Dedifferentiated amniotic fluid mesenchymal stem cell (primary cell): Measurements from ENCODE around the gene FMNL2.

ENCODE experiments used
- DNase-seq: peaks from one replicate; pipeline ENCODE4 v3.0.0-alpha.2; 2016; ENCODE audit errors: extremely low spot score

Gene FMNL2

DNA sequence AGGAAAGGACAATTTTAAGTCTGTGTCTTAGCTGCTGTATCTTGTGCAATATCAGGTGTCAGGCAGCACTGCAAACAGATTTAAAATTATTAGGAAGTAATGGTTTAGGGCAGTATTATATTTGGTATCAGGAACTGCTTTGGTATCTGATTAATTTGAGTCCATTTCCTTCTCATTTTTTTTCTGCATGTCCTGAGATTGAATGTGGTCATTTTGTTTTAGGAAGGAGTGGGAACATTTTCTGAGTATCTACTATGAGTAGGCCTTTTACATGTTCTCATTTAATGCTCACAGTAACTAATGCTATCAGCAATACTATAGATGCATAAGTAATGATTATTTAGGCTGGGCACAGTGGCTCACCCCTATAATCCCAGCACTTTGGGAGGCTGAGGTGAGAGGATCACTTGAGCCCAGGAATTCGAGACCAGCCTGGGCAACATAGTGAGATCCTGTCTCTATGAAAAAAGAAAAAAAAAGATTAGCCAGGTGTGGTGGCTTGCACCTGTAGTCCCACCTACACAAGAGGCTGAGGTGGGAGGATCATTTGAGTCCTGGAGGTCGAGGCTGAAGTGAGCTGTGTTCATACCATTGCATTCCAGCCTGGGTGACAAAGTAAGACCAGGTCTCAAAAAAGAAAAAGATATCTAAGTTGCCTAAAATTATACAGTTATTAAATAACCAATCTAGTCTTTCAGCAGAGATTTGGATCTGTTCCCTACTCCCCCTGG lies 4.7 kb downstream of the FMNL2 start:
- no peak for DNase-seq

DNA sequence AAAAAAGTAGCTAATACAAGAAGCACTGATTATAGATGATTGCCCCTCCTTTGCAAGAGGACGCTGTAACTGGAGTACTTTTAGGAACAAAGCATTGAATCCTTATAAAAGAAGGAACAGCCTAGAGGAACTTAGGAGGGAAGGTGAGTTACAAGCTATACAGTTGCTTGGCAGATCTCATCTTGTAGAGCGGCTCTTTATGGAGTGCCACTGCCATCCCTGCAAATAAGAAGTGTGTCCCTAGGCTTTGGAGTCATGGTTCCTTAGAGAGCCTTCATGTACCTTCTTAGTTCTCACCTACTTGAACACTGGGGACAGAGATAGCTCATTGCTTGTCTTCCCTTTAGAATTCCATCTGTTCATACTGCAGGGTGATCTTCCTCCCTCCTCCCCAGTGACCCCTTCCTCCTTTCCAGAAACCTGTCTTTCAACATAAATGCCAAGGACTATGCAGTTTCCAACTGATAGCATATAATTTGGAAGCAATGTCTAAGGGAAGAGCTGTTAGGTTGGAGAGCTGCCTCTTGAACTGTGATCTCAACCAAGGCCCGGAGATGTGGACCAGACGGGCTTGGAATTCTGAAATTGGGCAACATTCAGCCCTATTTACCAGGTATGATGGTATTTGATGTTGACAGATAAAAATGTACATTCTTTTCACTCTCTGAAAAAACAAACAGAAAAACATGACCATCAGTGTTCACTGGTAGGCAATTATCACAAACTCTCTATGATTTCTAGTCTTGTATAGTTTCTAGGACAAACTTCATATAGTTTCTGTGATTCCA lies 7.5 kb downstream of the FMNL2 start:
- DNase-seq = no peak

DNA sequence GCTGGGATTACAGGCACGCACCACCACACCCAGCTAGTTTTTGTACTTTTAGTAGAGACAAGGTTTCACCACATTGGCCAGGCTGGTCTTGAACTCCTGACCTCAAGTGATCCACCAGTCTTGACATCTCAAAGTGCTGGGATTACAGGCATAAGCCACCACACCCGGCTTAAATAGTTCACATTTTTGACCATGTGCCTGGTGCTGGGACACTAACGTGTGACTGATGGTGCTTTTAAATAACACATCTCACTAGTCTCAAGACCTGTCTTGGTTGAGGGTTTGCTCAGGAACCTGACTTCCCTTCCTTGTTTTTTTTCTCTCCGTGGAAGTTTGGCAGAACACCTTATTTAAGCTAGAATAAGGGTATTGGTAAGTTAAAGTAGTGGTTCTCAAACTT lies 8.5 kb downstream of the FMNL2 start:
- no peak for DNase-seq

DNA sequence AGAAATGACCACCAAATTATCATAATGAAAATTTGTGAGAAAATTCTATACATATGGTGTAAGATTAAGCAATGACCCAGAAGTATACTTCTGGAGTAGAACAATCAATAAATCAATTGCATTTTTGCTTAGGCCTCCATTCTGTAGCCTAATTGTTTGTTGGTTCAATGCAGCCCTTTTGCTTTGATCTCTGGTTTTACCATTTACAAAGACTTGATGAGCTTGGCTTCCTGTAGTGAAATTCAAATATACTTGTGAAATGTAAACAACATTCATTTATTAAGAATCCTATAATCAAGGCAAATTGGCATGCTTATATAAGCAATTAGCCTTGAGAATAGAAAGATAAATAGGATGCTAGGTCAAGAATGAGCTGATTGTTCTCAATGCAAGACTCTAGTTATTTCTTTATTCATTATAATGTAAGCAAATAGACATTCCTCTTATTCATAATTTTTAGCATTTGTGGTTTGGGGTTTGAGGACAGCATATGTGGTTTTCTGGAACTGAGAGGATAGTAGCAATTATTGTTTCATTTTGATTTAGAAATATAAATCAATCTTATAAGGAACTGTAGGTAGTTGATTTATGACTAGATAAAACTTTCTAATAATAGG lies 9.7 kb downstream of the FMNL2 start:
- no peak for DNase-seq

DNA sequence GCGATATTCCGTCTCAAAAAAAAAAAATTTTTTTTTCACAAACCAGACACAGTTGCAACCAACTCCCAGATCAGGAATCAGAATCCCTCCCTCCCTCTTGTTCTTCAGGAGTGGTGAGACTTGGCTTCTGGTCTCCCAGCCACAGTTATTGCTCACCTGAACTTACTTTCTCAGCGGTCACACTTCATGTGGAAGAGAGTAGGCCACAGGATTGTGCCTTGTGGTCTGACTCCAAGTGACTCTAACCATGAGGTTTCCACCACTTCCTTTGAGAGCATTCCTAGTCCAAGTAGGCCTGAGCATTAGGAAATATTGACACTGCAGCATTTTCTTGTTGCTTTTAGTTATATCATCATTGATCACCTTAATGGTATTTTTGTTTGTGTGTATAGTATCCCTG lies 12.1 kb downstream of the FMNL2 start:
- no peak for DNase-seq

DNA sequence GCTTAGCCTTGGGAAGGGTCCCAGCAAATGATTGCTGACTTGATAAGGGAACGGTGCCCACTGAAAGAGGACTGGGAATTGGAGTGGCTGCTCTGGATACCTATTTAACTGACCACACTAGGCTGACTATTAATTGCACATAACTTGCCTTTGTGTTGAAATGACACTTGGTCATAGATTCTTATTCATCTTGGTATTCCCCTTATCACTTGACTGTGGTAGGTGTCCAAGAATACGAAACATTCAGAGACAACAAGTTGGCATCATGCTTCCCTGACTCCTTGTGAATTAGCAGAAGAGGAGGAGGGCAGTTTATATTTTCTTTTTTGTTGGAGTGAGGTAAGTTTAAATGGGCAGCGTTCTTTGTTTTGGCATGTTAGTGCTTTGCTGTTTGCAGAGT lies 13.4 kb downstream of the FMNL2 start:
- no peak for DNase-seq

DNA sequence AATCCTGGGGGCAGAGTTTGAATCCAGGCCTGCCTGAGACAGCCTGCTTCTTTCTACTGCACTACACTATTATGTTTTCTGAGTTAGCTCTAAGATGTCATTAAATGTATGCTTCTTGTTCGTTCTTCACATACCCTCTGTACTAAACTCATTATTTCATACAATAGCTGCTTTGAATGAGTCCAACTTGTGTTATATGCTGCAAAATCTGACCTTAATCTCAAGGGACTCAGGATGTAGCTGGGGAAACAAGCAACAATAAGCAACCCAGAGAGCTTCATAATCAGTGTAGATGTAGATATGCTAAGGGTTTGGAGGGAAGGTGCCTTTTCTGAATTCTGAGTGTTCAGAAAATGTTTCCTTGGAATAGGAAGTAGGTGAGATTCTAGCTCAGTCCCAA lies 14.4 kb downstream of the FMNL2 start:
- no peak for DNase-seq

DNA sequence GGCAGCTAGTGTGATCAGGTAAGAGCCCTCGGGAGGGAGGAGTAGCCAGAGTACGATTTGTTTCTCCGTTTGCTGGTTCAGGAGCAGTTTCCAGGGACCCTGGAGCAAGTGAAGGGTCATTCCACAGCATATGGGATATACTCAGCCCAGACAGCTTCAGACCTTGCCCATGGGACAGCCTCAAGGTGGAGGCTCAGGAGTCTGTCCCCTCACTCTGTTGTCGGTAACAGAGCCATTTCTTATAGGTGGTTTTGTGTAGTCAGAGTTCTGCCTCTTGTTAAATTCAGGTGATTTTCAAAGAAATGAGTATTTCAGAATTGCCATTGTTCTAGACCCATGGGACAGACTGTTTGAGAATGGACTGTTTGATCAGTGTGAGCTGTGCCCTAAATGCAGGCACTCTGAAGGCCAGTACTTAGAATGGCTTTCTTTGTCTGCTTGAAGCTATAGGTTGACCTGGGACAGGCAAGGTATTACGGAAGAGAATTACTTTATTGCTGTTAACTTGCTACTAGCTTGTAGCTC lies 15.2 kb downstream of the FMNL2 start:
- DNase-seq = no peak

DNA sequence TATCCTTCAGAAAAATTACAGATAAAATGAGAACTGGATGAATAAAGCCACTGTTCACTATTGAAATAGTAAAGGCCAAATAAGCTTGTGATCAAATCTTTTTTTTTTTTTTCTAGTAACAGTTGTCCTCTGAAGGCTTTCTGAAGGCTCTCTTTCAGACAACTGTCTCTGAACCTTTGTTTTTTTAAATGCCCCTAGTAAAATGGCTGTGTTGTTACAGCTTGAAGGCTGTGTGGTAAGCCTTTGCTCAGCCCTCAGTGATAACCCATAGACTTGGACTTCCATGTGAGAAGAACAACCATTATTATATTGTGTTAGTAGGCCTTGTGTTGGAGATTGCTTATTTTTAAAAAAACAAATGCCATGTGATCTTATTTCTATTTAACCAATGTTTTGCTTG lies 17.6 kb downstream of the FMNL2 start:
- no peak for DNase-seq

DNA sequence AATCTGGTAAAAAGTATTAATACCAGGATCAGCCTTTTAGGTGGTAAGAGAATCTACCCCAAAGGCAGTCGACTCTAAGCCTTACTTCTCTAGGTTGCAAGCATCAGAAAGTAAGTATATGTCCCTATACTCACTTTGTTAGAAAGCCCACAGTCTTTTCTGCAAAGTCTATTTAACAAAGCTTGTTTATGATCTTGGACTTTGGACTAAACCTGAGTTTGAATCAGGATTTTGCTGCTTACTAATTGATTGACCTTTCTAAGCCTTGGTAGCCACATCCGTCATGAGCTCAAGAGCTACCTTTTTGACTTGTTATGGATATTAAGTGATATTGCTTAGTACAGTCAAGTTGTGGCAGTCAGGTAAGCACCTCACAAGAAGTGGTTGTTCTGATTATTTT lies 18.4 kb downstream of the FMNL2 start:
- DNase-seq = no peak

DNA sequence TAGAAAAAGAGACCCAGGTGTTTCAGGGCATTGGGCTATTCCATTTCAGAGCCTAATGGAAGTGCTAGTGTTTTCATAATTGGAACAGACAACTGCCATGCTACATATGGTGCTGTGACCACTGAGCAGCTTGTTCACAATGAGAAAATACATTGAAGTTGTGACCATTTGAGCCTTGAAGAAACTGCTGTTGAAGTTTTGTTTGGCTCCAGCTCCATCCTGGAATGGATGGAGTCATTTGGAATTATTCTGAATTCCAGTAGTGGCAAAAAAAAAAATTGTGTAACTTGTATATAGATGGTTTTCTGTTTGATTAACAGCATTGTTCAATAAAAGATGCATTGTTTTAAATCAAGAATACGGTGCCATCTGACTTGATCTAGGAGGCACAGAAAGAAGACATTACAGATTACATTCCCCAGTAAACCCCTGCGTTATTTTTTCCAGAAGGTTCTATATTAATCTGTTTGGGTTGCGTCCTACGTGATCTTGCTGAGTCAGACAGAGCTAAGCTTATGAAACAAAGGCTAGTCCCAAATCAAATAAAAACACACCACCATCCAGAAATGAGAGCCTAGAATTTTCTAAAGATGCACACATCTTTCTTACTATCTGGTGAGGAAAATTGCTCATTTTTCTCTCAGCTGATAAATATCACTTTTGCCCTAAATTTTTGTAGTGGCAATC lies 19.2 kb downstream of the FMNL2 start:
- DNase-seq = no peak

DNA sequence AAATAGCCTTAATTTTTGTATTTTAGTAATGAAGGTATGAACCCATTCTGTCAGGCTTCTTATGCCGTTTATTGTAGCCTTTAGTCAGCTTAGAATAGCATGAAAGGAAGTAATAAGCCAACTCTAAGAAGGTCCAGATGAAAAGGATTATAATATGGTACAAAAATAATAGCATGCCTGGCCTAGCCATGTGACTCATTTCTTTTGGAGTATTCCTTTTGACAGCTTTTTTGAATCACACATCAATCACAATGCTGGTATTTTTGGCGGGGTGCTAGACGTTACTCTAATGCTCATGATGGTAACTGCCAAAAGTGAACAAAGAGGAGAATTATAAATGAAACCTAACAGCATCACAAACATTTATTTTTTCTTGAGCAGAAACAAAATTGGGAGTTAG lies 19.9 kb downstream of the FMNL2 start:
- no peak for DNase-seq

DNA sequence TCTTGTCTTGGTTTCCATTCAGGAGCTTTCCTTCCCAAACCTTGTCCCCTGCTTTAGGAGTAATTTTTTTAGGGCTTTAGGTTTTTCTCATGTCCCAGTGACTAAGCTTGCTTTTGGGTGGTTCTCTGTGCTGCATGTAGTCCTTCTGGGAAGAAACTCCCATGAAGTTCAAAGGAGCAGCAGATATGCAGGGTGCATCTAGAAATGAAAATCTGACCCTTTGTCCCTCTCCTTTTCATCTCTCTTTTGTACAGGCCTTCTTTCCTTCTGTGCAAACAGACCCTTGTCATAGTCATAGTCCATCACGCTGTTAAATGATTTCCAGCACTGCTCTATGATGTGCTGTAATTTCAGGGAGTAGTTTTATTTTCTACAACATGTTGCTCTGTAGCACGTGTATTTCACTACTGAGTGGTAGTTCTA lies 20.4 kb downstream of the FMNL2 start:
- no peak for DNase-seq

DNA sequence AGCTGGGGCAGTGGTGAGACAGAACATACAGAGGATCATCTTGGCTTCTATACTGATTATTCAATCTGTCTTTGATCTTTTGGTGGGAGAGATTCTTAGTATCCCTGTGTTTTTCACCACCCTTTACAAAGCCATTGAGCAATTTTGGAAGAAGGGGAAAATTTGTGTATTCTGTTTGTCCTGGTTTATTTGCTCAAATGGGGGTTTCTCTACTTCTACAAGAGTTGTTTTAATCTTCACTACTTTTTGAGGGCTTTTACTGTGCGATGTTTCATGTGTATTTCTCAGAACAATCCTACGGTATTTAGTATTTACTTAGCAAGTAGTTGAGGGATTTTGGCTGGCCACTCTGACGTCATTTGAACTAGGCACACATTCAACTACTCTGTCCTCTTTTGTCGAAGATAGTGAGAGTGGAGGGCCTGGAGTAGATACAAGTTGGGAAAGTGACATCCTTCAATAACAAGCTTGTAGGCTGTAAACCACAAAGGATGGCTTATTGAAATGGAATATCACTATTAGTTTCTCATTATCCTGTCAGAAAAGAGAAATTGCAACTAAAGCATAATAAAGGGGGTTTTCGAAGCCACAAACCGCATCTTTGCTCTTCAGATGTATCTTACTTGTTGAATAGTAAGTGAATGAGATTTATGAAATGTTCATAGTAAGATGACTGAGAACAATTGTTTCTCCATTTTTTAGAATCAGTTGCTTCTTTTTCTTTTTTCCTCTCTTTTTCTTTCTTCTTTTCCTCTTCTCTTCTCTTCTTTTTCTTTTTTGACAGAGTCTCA lies 24.8 kb downstream of the FMNL2 start:
- DNase-seq = no peak

DNA sequence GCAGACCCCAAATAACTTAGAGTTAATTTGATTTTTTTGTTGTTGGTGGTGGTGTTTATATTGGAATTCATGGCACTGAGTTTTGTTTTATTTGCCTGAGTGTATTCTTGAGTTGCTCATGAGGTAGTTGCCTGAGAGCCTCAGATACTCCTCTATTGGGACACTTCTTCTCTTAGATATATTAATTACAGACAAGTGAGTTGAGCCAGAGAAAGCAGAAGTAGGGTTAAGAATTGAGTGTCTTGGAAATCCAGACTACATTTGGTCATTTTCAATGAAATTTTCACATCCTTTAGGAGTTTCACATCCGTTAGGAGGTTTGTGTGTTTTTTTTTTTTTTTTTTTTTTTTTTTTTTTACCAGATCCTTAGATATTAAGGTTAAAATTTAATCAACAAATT lies 29.0 kb downstream of the FMNL2 start:
- DNase-seq = no peak

DNA sequence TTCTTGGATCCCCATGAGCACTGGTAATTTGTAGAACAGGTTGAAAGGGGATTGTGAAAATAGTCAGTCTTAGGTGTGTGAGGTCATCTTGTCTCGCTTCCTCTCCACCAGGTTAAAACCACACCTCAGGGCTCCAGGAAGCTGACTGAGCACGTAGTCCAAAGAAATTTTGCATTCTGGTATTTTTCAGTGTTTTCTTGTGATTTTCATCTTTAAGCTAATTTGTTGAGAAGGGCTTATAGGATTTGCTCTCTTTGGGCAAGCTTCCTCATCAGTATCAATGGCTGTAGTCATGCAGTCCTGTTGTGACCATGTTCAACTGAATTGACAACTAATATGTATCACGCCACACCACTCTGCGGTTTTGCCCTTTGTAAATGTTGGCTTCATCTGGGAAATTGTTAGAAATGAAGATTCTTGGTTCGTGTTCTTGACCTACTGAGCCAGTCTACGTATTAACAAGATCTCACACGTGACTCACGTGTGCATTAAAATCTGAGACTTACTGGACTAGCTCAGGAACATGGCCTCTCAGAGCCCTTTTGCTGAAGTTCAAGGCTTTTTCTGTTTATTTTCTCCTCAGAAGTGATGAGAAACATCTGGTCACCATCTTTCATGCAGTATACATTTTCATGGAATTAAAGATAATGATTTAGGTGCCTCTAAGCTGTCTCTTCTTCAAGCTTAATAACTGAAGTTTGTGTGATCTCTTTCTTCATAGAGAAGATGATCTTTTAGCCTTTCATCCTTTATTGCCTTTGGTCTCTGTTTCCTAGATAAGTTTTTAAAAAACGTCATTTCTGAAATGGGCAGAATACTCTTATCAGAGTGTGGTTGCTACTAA lies 32.8 kb downstream of the FMNL2 start:
- DNase-seq = no peak

DNA sequence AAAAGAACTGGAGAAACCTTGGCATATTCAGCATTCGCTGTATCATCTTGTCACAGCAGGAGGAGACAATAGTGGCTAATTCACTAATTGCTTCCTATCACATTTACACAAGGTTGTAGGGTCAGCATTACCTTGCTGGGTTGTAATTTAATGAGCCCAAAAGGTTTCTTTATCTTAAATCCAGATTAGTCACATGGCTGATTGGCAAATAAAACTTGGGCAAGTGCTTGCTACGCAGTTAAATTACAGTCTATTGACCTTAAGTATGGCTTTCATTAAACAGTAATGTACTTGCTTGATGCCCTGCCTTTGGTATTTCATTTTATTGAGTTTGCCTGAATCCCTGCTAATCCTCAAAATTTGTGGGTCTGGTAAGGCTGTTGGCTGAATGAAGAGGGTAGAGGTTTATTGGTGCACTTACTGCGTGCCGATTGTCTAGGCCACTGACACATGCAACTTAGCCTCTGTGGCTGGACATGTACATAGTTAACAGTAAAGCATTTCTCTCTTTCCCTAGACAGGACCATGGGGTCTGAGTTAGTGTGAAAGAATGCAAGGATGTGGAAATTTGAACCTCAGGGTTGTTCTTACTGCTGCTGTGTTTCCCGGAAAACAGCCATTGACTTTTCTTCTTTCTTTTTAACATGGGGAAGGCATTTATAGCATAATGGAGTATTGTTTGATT lies 34.3 kb downstream of the FMNL2 start:
- peak; percentile 72 for DNase-seq

DNA sequence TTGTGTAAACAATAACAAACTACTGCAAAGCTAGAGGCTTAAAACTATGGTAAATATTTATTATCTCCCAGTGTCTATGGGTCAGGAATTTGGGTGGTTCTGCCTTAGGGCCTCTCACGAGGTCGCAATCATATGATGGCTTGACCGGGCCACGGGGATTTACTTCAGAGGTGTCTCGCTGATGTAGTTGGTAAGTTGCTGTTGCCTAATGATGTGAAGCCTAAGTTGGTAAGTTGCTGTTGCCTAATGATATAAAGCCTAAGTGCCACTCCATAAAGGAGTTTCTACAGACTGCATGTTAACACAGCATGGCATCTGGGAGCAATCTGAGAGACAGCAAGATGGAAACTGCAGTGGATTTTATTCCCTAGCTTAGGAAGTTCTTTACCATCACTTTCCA lies 35.8 kb downstream of the FMNL2 start:
- no peak for DNase-seq

DNA sequence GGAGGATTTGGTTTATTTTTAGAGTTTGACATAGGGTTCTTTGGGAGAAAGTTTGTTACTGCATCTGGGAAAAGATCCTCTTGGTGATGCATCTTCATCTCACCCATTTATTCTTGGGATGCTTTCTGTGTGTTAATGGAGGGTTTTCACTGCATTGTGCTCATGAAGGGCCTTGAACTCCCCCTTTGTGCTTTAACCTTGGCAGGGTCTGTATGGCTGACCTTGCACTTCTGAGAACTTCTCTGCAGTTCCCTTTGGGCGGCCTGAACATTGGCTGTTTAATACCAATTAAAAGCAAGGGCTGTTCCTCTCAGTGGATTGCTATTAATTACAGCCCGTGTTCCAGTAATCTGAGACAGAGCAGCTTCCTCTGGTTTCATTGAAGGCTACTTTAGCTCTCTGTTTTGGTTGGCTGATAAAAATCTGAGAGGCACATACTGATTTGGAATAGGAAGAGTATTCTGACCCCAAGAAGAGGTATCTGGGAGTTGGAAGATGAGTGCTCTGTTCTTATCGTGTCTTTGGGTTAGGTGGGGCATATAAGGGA lies 37.5 kb downstream of the FMNL2 start:
- no peak for DNase-seq

DNA sequence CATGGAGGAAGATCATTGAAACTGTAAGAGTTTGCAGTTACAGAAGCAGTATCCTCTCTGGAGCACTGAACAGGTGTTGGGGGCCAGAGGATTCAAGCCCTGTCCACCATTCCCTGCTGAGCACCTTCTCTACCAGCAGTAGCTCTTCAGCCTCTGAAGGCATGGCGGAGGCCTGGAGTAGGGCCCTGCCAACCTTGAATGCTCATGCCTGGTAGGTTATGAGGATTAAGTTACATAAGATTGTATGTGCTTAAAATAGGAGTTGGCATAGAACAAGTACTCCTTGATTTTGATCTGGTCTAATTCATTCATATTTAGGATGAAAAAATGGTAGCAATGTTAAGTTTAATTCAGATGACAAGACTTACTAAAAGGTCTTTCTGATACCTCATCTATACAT lies 40.2 kb downstream of the FMNL2 start:
- DNase-seq = no peak
